HG02943 (cell line): ENCODE results near the gene RASD1.

Experiments
- ATAC-seq: cut with Tn5 transposase; IDR thresholded peaks from one replicate; pipeline ENCODE4 v1.9.1; 2021; ENCODE audit warnings: mild to moderate bottlenecking, low read depth, moderate library complexity; ENCODE audit not compliant: unreplicated experiment

RASD1 gene

DNA sequence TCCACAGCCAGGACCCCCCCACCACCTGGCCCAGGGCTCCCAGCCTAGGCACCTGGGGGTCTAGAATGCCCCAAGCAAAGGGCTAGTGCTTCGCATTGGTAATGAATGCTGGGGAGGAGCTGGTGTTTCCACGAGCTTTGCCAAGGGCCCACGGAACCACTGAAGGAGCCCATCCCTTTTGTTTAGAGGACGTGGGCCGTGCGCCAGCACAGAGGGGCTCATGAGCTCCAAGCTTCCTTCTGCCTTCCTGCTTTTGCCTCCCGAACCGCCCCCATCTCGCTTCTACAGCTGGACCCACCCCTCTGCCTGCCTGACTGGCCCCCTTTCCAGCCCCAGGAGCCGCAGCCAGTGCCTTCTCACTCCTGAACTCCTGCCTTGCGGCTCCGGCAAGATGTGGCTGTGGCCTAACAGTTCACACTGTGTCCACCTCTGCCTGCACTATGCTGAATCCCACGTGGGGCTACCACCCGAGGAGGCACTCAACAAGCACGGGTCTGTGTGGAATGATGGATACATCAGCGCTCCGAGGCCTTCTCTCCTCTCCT is 31.8 kb upstream of the RASD1 start:
- no peak for ATAC-seq

DNA sequence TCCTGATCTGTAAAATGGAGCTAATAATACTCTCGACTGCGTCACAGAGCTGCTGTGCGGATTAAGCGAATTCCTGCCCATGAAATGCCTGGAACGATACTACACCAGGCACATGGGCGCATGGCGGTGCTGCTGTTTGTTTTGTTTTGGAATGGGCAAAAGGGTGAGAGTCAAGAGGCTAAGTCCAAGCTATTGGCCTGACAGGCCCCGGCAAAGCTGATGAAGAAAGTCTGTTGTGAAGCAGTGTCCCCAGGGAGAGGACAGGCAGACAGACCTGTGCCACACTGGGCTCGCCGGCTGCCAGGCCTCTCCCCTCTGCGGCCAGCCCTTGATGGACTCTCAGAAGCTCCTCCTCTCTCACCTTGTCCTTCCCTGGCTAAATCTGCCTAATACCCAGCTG is 31.3 kb upstream of the RASD1 start:
- no peak for ATAC-seq

DNA sequence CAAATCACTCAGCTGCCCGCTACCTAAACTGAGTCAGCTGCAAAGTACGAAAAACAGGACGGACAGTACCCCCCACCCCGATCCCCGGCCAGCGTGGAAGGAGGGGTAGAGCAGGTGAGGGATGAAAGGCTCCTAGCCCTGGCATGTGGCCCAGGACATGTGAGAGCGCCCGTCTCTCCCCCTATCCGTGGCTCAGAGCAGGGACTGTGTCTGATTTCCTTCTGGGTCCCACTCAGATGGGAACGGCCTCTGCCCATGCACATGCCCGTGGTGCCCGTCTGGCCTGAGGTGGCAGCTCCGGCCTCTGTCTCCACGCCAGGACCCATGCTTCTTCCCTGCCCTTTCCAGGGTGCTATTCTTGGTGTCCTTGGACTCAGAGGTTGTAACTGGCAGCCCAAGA is 30.2 kb upstream of the RASD1 start:
- ATAC-seq: no peak

DNA sequence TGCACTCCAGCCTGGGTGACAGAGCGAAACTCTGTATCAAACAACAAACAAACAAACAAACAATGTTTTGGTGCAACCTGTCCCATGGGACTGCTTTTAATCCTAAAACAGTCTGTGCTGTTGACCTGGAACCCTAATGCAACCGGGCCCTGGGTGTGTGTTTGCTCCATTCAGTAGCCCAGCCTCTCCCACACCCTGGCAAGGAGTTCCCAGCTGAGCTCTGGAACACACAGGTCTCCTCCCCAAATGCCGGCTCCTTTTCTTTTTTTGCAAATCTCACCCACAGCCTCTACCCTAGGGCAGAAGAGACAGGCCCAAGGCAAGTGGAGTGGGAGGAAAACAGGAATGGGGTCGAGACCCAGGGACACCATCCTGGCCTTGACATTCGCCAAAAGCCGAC is 29.8 kb upstream of the RASD1 start:
- ATAC-seq: no peak

DNA sequence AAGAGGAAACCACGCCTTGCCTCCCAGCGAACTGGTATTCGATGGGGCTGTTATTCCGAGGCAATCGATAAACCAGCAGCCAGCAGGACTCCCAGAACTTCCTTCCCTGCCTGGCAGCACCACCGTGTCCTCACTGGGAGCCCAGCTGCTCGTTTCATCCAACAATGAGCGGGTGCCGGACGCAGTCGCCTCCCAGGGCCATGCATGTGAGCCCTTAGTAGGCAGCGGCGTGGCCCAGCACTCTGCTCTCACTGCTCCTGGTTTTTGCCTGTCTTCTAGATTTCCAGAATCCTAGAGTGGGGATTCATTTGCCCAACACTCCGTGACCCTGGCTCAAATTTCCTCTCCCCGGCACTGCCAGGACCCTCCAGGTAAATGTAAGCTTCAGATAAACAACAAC is 29.1 kb upstream of the RASD1 start:
- ATAC-seq: no peak

DNA sequence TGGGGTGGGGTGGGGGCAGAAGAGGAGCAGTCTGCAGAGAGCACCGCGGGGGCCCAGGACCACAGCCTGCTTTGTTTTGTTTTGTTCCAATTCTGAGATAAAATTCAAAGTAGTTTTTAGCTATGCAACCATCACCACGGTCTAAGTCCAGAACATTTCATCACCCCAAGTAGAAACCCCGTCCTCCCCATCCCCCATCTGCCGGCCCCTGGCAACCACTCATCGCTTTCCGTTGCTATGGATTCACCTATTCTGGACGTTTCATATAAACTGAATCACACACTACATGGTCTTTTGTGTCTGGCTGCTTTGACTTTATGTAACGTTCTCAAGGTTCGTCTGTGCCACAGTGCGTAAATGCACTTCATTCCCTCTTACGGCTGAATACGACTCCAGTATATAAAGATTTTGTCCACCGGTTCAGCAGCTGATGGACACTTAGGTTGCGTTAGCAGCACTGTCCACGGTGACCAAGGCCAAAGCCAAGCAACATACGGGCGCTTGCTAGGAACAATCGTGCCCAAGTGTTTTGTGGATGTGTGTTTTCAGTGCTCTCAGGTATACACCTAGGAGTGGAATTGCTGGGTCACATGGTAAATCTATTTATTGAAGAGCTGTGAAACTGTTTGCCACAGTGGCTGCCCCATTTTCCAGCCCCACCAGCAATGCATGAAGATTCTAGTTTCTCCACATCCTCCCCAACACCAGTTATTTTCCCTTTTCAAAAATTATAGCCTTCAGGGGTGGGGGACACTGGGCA is 27.7 kb upstream of the RASD1 start:
- no peak for ATAC-seq

DNA sequence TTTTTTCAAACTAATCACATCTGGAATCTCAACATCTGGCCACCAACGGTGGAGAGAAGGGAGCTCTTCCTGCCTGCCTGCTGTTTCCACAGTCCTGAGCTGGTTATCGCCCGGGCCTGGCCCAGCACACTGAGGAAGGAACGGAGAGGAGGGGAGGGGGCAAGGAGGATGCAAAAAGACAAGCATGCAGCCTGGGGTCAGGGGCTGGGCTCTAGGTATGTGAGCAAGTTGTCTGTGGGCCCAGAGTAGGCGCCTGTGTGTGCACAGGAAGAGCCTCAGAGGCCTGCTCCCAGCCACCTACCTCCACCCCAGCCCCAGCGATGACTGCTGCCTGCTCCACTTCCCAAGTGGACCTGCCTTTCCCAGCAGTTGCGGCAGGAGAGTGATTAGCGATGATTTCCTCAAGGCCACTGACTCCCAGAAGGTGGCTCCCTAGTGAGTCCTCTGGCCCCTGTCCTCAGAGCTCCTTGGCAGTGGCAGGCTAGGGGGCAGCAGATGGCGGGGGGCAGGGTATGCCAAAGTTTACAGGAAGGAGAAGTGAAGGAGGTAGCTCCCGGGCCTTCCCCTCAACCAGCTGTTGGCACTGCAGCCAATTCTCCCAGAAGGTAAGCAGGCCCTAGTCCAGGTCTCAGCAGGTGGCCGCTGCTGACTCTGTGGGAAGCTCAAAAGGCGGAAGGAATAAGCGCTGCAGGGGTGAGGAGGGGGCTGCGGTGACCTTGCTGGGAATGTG is 27.0 kb upstream of the RASD1 start:
- ATAC-seq: no peak

DNA sequence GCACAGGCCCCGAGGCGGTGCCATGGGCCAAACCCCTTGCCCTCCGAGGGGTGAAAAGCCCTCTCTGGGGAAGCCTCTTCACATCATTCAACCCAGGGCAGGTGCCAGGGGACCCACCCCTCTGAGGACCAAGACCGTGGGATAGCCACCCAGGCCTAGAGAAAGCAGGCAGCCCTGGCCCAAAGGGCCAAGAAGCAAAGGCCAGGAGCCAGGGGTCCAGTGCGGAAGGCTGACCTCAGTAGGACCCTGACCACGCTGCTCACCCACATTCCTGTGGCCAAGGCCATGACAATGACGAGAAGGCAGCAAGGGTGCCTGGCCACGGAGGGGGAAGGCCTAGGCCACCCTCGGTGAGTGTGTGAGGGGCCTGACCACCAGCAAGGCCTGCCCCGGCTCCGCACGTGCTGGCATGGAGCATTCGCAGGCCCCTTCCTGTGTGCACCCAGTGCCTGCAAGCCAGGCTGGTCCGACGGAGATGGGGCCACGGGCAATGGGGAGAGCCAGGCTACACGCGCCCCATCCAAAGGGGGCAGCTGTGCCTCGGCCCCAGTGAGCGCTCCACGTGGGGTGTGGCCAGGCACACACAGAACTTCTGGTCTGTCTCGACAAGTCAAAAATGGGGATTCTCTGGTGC is 24.5 kb upstream of the RASD1 start:
- no peak for ATAC-seq

DNA sequence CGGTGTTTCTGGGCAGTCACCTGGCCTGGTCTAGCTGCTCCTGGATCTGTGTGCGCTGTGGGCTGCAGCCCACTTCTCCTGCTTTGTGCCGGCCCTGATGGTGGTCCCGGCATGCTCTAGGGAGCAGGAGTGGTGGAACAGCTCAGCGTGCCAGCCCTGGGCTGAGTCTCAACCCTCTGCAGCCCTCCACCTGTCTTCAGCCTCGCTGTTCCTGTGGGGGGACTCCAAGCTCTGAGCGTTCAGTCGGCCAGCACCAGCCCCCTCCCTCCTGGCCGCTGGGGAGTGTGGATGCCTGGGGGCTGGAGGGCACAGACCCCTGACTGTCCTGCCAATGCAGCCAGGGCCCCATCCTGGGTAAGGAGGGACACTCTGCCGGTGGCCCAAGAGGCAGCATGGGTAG is 23.7 kb upstream of the RASD1 start:
- ATAC-seq: no peak

DNA sequence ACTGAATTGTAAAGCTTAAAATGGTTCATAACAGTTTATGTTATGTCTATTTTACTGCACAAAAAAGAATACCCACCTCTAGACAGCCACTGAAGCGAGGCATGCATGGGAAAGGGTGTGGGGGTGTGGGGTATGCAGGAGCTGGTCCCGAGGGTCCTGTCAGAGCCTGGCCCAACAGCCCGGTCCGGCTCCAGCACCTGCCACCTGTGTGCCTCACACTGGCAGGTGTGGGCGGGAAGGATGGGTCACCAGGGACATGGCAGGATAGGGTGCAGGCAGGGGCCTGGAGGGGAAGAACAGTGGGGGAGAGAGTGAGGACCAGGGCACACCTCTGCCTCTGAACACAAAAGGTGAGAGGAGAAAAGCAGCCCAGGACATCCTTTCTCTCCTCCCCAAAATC is 22.8 kb upstream of the RASD1 start:
- no peak for ATAC-seq

DNA sequence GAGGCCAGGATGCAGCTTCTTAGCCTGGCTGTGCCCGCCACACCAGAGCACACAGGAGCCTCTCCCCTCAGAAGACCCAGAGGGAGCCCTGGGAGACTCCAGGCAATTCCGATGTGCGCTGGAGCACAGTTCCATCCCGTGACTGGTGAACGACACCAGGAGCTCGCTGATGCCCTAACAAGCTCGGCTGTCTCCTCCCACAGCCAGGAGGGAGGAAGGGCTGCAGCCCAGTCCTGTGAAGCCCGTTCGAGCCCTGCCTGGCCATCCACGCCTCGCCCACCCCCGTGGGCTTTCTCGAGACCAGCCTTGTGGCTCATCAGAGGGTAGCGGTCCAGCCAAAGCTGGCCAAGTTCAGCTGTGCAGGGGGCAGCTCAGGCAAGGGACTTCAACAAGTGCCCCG is 21.8 kb upstream of the RASD1 start:
- no peak for ATAC-seq

DNA sequence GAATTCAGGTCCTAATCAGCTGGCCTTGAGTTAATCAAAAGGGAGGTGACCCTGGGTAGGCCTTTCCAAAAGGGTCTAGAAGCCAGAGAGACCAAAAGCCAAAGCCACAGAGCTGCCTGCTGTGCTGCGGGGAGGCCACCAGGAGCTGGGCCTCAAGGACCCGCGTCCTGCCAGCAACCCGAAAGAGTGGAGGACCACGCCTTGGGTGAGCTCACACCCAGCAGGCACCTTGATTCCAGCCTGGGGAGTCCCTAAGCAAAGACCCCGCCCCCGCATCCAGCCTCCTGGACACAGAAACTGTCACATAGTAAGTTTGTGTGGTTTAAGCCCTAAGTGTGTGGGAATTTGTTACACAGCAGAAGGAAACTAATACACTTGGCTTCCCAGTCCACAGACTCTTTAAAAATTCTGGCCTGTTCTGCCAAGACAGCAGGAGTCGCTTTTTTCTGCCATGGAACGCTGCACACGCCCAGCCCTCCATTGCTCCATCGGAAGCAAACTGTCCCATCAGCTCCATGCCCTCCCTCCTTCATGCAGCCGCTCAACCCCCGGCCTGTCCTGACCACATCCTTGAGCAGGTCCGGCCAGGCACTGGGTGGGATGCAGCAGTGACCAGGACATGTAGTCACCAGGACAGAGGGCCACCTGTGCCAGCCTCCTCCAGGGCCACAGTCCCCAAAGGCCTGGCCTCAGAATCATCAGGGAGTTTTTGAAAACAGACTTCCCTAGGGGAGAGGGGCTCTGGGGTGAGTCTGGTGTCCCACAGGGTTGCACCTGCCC is 20.9 kb upstream of the RASD1 start:
- no peak for ATAC-seq

DNA sequence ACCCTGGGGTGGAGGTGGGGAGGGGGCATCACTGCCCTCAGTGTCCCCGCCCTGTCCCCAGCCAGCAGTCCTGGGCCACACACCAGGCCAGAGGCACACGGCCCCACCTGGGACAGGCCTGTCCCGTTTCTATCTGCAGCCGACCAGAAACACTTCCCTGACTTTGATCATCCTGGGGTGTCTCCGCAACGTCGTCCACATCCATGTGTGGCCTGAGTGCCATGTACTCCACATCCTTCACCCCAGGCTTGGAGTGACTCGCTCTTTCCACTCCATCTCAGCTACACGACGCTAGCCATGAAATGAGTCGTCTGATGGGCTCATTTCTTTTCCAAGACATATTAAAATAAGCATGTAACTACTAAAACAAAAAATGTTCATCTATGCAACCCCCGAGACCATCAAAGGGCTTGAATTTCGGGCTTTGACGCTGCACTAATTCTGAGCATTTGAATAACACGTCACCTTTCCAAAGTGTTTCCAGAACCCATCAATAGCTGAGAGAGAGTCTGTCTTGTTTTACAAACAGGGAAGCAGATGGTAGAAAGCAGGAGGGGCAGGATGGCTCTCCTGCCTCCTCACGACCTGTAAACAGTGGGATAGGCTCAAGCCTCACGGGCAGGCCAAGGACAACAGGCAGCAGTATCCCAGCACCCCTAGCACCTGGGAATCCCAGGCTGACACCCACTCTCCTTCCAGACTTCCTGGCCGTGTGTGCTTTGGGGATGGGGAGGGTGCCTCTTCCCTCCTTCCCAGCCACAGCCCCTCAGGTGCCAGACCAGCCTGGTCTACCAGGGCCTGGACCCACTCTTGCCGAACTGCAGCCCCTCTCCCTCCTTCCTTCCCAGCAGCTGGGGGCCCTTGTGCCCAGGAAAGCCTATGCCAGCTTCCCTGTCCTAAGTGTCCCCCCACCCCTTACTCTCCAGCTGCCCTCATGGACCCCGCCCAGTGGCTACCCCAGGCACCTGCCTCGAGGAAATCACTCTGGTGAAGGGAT is 20.0 kb upstream of the RASD1 start:
- no peak for ATAC-seq

DNA sequence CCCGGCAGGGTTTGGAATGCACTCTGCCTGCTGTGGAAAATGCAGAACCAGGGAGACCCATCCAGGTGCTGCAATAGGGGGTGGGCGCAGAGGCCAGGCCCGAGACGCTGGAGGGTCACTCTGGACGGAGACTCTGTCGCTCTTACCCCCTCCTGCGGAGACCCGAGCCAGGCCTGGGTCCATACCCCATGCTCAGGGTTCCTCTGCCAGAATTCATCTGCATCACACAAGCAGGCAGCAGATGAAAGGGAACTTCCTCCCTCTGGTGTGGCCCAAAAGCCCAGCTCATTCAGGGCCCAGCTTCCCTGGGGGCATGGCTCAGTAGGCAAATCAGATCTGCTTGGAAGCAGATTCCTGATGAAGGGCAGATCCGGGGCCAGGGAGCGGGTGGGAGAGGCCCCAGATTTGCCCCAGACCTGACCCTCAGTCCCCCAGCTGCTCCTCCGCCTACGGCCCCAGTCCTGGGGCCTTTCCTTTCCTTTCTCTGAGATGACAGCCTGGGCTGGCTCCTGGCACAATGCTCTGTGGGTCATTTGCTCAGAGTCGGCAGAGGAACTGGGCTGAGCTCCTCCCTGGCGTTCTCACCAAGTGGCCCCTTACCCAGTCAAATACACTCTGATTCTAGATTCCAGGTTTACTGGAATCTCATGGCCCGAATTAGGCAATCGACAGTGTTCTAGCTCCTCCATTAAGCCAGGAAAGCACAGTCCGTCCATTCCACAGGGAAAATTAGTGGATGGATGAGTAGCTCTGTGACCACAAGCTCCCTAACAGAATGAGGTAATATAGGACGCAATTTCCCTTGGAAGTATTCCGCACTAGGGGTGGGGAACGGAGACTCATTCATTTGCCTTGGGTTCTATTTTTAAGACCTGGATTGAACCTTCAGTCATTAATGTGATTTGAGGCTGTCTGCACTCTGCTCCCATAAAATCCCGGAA is 19.1 kb upstream of the RASD1 start:
- ATAC-seq: no peak

DNA sequence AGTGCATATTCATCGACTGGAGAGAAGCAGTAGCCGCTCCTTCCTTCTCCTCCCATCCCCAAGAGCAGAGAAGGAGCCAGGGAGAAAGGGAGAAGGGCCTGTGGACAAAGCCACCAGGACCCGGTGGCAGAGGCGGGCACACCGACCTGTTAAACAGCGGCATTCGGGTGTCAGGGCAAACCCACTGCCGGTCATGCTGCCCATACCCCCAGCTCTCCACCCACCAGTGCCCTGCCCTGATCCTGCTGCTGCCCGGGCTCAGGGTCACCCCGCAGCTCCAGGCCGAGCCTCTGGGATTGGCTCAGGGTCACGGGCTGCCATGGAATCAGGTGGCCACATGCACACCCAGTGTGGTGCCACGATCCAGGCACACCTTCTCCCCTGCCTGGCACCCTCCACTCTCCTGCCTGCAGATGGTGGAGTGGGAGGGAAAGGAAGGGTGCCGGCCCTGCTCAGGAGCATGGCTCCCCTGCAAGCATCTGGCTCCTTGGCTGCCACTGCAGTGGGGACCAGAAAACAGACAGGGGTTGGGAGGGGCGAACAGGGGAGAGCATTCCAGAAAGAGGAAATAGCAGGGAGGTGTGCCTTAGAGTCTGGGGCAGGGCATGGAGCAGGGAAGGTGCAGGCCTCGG is 18.3 kb upstream of the RASD1 start:
- no peak for ATAC-seq

DNA sequence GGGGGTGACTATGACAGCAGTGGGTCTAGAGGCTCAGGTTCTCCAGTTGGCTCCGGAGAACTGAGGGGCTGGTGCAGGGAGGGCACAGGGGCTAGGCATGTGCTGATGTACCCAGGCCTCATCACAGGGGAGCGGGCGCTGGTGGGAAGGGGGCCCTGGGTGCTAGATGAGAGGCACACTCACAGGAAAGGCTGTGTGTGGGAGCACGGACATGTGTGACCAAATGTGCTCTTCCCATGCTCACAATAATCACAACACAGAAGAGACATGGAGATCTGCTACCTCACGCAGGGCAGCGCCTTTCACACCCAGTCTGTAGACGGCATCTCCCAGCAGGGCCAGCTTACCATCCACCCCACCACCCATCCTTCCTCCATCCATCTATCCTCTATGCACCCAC is 17.4 kb upstream of the RASD1 start:
- ATAC-seq: no peak

DNA sequence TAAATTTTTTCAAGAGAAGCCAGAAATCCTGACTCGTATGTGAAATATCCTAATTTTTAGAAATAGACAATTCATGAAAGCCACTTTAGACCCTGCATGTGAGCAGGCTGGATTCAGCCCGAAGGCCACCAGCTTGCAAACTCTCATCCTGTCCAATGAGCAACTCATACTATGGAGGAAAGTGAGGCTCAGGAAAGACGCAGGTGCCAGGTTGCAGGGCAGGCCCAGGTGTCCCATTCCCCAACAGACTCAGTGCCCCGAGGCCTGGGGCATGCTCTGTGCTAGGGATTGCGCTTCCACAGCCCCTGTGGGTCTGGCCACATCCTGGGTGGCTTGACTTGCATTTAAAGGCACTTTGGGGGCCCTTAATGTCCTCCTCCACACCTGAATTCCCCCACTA is 16.7 kb upstream of the RASD1 start:
- no peak for ATAC-seq
